ENCODE data around the gene LDOC1. TPM values are rescaled to one million over a fixed set of nuclear protein-coding genes. Genes with fewer than 3 reads are reported as not detected.

The LDOC1 gene
- 10.6 TPM for total RNA-seq

DNA sequence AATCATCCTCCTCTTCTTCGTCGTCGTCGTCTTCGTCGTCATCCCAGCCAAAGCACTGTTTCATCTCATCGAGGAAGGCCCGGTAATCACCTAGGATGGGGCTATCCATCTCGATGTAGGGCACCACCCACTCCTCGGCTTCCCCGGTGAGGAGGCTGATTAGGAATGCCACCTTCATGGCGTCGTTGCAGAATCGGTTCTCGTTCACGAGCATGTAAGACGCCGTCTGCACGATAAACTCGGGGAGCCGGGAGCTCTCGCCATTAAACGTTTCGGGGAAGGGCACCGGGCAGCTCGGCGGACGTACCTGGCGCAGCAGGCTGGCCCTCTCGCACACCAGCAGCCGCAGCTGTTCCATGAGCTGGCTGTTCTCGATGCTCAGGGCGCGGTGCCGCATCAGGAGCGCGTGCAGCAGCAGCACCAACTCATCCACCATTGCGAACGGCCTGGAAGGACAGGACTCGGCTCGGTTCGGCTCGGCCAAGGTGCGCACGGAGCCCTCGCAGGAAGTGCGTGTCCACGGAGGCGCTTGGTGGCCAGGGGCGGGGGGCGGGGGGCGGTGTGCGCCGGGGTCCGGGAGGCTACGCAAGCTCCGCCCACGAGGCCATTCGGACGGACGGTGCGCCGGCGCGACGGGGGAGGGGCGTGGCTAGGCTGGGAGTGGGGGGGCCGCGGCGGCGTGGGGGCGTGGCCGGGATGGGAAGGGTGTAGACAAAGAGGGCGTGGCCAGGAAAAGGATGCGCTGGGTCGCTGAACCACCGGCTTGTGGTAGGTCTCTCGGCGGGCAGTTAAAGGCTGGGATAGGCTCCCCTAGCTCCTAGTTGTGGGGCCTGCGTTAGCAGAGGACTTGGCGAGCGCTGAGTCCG is at the start of gene LDOC1:
TSS of gene LDOC1 (minus strand) at position 544 of the 866 bp plus-strand sequence. CDS start at position 436, 108 bp downstream.
- Histone ChIP-seq H3K27ac (no peak within 1 kb of the TSS), H3K9me3 (no peaks in the 10 kb centered on the region), H3K4me1 (peaks cover 9% of the 10 kb centered on the region), H3K4me3 (peak within 1 kb of the TSS; percentile 59 to 67), H3K27me3 (no peaks in the 10 kb centered on the region), H3K36me3 (no peaks in the 10 kb centered on the region)
- DNase-seq (ENCODE audit: extremely low spot score in 2 of 2) = no peak
- intact Hi-C loops (cut with DNase I) = no loop called here
- TF ChIP-seq POLR2AphosphoS5 (IDR thresholded peaks at IDR 0.05; ENCODE audit: insufficient read depth in 1 of 2, low read depth in 1 of 2) (no peak), CTCF (IDR thresholded peaks at IDR 0.05) (no peak), POLR2A (IDR thresholded peaks at IDR 0.05) (no peak)

DNA sequence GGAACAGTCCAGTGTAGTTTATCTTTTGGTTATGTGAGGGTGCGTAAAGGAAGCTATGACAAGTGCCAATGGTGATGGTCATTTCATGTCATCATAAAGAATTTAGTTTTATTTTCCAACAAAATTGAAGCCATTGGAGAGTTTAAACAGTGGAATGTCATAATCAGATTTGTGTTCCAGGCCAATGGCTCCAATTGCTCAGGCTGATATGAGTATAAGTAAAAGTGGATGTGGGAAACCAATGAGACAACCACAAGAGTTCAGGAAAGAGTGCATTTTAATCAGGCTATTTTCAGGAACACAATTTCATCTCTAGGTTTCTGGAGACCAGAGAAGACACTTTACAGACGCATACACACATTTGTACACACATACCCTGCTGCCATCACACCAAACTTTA is 44.7 kb upstream of the LDOC1 start:
- H3K36me3 ChIP-seq = no peaks in the 10 kb centered on the region
- intact Hi-C loops (cut with DNase I) = no loop called here
- no peaks in the 10 kb centered on the region for H3K27me3 ChIP-seq
- no peak overlapping the region for H3K4me3 ChIP-seq
- DNase-seq (ENCODE audit: extremely low spot score in 2 of 2) = no peak
- no peak for TF ChIP-seq POLR2AphosphoS5 (IDR thresholded peaks at IDR 0.05; ENCODE audit: insufficient read depth in 1 of 2, low read depth in 1 of 2)
- TF ChIP-seq CTCF (IDR thresholded peaks at IDR 0.05) = no peak
- TF ChIP-seq POLR2A (IDR thresholded peaks at IDR 0.05) = no peak
- no peaks in the 10 kb centered on the region for H3K4me1 ChIP-seq
- H3K27ac ChIP-seq = no peak overlapping the region
- H3K9me3 ChIP-seq = no peaks in the 10 kb centered on the region

DNA sequence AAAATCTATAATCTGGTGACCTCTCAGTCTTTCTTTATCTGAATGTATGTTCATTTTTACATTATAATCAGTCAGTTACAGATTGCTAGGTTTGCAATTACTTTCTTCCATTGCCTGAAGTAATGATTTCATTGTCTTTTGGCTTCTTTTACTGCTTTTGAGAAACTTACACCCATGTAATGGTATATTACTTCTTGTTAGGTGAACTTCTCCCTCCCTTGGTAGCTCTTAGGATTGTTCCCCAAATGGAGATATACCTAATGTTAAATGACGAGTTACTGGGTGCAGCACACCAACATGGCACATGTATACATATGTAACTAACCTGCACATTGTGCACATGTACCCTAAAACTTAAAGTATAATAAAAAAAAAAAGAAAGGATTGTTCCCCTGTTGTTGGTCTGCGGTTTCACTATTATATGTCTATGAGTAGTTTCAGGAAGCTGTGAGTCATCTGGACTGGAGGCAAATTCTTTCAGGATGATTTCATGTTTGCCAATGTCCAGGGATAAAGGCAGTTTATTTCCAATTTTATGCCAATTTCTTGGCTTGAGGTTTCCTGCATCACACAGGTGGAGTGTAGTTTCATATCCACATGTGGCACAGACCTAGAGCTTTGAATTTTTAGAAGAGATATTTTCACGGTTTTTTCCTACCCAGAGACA is 43.5 kb upstream of the LDOC1 start:
- intact Hi-C loops (cut with DNase I) = no loop called here
- no peak for TF ChIP-seq CTCF (IDR thresholded peaks at IDR 0.05)
- no peak for TF ChIP-seq POLR2AphosphoS5 (IDR thresholded peaks at IDR 0.05; ENCODE audit: insufficient read depth in 1 of 2, low read depth in 1 of 2)
- no peak for TF ChIP-seq POLR2A (IDR thresholded peaks at IDR 0.05)
- Histone ChIP-seq H3K27ac (no peak overlapping the region), H3K9me3 (no peaks in the 10 kb centered on the region), H3K4me3 (no peak overlapping the region), H3K27me3 (no peaks in the 10 kb centered on the region), H3K4me1 (no peaks in the 10 kb centered on the region), H3K36me3 (no peaks in the 10 kb centered on the region)
- no peak for DNase-seq (ENCODE audit: extremely low spot score in 2 of 2)

DNA sequence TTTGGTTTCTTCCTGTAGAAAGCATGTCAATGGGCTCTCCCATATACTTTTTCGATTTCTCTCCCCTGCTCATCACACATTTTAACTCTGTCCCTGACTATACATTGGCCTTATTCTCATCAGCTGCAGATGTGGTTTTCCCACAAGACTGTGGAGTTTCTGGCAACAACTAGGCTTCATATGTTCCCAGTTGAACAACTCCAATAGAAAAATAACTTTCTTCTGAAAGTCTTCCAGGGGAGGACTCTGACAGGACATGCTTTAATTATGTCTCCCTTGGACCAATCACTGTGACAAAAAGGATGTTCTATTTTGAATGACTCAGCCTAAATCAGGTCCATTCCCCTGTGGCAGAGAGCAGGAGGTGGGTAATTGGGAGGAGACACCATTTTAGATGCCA is 37.3 kb upstream of the LDOC1 start:
- intact Hi-C loops (cut with DNase I) = no loop called here

More for the DNA sequence above, 37.3 kb upstream of the LDOC1 start:
- H3K4me3 ChIP-seq = no peak overlapping the region
- DNase-seq (ENCODE audit: extremely low spot score in 2 of 2) = no peak
- no peaks in the 10 kb centered on the region for H3K36me3 ChIP-seq
- H3K27ac ChIP-seq = no peak overlapping the region
- H3K4me1 ChIP-seq = no peaks in the 10 kb centered on the region
- TF ChIP-seq CTCF (IDR thresholded peaks at IDR 0.05) (no peak), POLR2AphosphoS5 (IDR thresholded peaks at IDR 0.05; ENCODE audit: insufficient read depth in 1 of 2, low read depth in 1 of 2) (no peak), POLR2A (IDR thresholded peaks at IDR 0.05) (no peak)
- H3K9me3 ChIP-seq = no peaks in the 10 kb centered on the region
- H3K27me3 ChIP-seq = no peaks in the 10 kb centered on the region

All from vagina (tissue), 2 donors.